ENCODE data around the gene CHCHD3. TPM values are rescaled to one million over a fixed set of nuclear protein-coding genes. Genes with fewer than 3 reads are reported as not detected.

Gene CHCHD3
- total RNA-seq, 4 donors from 2014 or later, result 54.0 to 88.6 (median 61.3) TPM

DNA sequence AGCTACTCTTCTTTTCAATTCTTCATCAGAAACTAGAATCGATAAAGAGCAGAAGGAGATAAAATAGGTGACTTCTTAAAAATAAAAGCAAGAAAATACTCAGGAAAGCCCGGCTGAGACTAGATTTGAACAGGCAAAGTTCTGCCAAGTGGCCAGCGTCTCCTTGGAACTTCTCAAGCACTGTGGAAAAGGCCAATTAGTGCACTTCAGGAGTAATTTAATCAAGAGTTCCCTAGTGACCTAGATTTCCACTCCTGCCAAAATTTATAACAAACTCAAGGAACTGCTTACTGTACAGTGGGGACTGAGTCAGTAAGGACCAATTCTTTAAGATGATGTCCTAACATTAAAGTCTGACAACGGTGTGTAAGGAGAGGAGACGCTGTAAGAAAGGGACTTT is 57.3 kb downstream of the CHCHD3 start:
- WGBS, 2 donors (ENCODE audit: low coverage in 1 of 2), result 54 to 80% methylated on average over 5 of the region's 5 CpGs
- Histone ChIP-seq H3K4me1 (peaks cover 0 to 14% (median 0%) of the 10 kb centered on the region in 3 donors), H3K36me3 (peaks cover 0 to 5% of the 10 kb centered on the region in 2 donors), H3K4me3 (no peak overlapping the region), H3K27me3 (no peaks in the 10 kb centered on the region), H3K27ac (no peak overlapping the region), H3K9me3 (peaks cover 0 to 4% (median 0%) of the 10 kb centered on the region in 3 donors)
- TF ChIP-seq, protein P1, sequence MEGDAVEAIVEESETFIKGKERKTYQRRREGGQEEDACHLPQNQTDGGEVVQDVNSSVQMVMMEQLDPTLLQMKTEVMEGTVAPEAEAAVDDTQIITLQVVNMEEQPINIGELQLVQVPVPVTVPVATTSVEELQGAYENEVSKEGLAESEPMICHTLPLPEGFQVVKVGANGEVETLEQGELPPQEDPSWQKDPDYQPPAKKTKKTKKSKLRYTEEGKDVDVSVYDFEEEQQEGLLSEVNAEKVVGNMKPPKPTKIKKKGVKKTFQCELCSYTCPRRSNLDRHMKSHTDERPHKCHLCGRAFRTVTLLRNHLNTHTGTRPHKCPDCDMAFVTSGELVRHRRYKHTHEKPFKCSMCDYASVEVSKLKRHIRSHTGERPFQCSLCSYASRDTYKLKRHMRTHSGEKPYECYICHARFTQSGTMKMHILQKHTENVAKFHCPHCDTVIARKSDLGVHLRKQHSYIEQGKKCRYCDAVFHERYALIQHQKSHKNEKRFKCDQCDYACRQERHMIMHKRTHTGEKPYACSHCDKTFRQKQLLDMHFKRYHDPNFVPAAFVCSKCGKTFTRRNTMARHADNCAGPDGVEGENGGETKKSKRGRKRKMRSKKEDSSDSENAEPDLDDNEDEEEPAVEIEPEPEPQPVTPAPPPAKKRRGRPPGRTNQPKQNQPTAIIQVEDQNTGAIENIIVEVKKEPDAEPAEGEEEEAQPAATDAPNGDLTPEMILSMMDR (IDR thresholded peaks at IDR 0.05), result no peak
- TF ChIP-seq POLR2AphosphoS5 (IDR thresholded peaks at IDR 0.05) (no peak), POLR2A (IDR thresholded peaks at IDR 0.05) (no peak), EP300 (IDR thresholded peaks at IDR 0.05) (no peak)
- ATAC-seq, result no peak

DNA sequence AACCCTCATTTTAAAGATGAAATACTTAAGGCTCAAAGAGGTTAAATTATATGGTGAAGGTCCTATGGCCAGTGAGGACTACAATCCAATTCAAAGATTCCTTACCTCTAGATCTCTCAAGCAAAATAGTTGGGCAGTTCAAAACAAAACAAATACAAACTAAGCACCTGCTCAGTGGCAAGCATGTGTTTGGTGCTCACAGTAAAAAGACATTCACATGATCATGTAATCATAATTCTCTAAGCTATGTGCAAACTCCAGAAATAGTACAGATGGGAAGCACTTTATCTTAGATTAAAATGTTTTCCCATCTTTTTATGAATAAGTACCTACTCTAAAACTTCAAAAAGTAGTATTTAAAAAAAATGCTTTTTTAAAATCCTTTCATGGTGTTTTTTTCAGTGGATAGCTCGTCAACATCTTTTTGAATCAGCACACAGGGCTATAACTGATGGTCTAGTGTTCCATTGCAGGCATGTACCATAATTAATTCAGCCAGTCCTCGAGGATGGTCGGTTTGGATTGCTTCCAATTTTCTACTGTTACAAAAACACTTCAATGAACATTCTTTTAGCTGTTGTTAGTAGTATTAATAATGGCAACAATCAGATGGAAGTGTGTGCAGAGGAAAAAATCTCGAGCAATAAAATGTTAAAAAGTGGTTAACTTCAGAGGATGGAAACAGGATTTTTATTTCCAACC is 58.4 kb downstream of the CHCHD3 start:
- H3K9me3 ChIP-seq, result peaks cover 0 to 4% (median 0%) of the 10 kb centered on the region in 3 donors
- TF ChIP-seq, protein P1 (IDR thresholded peaks at IDR 0.05), result no peak
- TF ChIP-seq POLR2AphosphoS5 (IDR thresholded peaks at IDR 0.05) (no peak), EP300 (IDR thresholded peaks at IDR 0.05) (no peak), POLR2A (IDR thresholded peaks at IDR 0.05) (no peak)
- H3K4me1 ChIP-seq, result peaks cover 0 to 11% (median 0%) of the 10 kb centered on the region in 3 donors
- H3K27ac ChIP-seq, result no peak overlapping the region
- no peak overlapping the region for H3K4me3 ChIP-seq
- peaks cover 0 to 5% of the 10 kb centered on the region in 2 donors for H3K36me3 ChIP-seq
- no peaks in the 10 kb centered on the region for H3K27me3 ChIP-seq
- ATAC-seq, result no peak
- WGBS, 2 donors (ENCODE audit: low coverage in 1 of 2), result 45 to 74% methylated on average over 4 of the region's 4 CpGs

DNA sequence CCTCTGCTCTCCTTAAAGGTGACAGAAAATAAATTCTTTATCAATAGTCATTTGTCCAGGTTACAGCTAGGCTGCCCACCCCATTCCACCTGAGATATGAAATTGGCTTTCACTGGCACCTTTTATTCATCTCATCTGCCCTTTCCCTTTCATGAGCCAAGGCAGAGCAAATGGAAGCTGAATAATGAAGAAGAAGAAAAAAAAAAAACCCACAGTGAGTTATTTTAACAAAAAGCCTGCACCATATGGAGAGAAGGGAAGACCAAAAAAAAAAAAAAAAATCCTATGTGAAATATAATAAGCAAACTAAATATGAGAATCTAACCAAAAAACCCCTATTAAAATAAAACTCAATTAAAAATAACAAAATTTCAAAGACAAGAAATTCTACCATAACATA is 59.2 kb downstream of the CHCHD3 start:
- H3K4me1 ChIP-seq, result peaks cover 0 to 11% (median 0%) of the 10 kb centered on the region in 3 donors
- H3K9me3 ChIP-seq, result peaks cover 0 to 4% (median 0%) of the 10 kb centered on the region in 3 donors
- H3K4me3 ChIP-seq, result no peak overlapping the region
- no peak for ATAC-seq
- no peak for TF ChIP-seq POLR2A (IDR thresholded peaks at IDR 0.05)
- TF ChIP-seq, protein P1 (IDR thresholded peaks at IDR 0.05), result no peak
- TF ChIP-seq EP300 (IDR thresholded peaks at IDR 0.05), result no peak
- no peak for TF ChIP-seq POLR2AphosphoS5 (IDR thresholded peaks at IDR 0.05)
- peaks cover 0 to 5% of the 10 kb centered on the region in 2 donors for H3K36me3 ChIP-seq
- H3K27me3 ChIP-seq, result no peaks in the 10 kb centered on the region
- H3K27ac ChIP-seq, result no peak overlapping the region

DNA sequence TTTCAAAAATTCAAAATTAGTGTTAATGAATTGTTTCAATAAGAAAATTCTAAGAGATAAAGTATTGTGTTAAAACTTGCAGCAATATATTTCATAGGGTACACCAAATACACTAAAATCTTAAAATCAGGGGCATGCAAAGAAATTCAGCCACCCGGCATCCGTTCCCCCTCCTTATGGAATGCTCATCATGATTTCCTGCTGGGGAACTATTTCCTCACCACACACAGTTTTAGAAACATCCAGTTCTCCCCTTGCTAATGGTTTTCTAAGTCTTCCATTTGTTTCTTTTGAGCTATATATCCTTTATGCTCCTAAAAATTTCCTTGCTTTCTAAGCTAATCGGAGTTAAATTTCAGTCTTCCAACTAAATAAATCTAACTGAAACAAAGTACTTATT is 60.7 kb downstream of the CHCHD3 start:
- H3K36me3 ChIP-seq, result peaks cover 0 to 5% of the 10 kb centered on the region in 2 donors
- H3K4me3 ChIP-seq, result no peak overlapping the region
- H3K27me3 ChIP-seq, result no peaks in the 10 kb centered on the region
- H3K4me1 ChIP-seq, result peaks cover 0 to 11% (median 0%) of the 10 kb centered on the region in 3 donors
- ATAC-seq, result no peak
- no peak overlapping the region for H3K27ac ChIP-seq
- no peak for TF ChIP-seq POLR2A (IDR thresholded peaks at IDR 0.05)
- TF ChIP-seq, protein P1 (IDR thresholded peaks at IDR 0.05), result no peak
- no peaks in the 10 kb centered on the region for H3K9me3 ChIP-seq
- WGBS, 2 donors (ENCODE audit: low coverage in 1 of 2), result 50 to 73% methylated on average over 2 to 3 of the region's 3 CpGs

DNA sequence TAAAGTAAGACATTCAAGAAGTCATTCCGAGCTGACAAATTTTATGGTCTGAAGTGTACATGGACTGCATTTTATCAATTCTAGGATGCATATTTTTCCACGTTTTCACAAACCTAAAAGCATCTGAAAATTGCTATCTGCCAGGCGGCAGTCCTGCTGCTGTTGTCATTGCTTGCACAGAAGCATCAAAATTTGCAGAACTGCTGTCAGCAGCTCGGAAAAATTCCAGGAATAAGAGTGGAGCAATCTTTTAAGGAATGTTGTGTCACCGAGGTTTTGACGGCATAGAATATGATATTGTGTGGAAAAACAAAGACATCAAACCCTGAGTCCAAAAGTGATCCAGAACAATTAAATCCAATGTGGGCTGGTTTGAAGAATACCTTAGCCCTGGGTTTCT is 61.4 kb downstream of the CHCHD3 start:
- no peak overlapping the region for H3K4me3 ChIP-seq
- WGBS, 2 donors (ENCODE audit: low coverage in 1 of 2), result 82 to 97% methylated on average over 5 to 6 of the region's 6 CpGs
- H3K4me1 ChIP-seq, result peaks cover 0 to 11% (median 0%) of the 10 kb centered on the region in 3 donors
- no peaks in the 10 kb centered on the region for H3K9me3 ChIP-seq
- ATAC-seq, result no peak
- no peak for TF ChIP-seq POLR2A (IDR thresholded peaks at IDR 0.05)
- no peak for TF ChIP-seq POLR2AphosphoS5 (IDR thresholded peaks at IDR 0.05)
- TF ChIP-seq, protein P1 (IDR thresholded peaks at IDR 0.05), result no peak
- TF ChIP-seq EP300 (IDR thresholded peaks at IDR 0.05), result no peak
- no peaks in the 10 kb centered on the region for H3K27me3 ChIP-seq
- H3K27ac ChIP-seq, result no peak overlapping the region
- peaks cover 0 to 5% of the 10 kb centered on the region in 2 donors for H3K36me3 ChIP-seq
